SKM-1 (cell line): ENCODE data around the gene SLC39A13.

ENCODE experiments used
- DNase-seq: peaks from one replicate; lab custom pipeline; 2025; ENCODE audit not compliant: unreplicated experiment; lab: John Stamatoyannopoulos, UW

Gene SLC39A13

GRCh38 chr11:47426062-47426956 is 17.9 kb downstream of the SLC39A13 start, which contains the start of gene PSMC3:
Gene PSMC3, minus strand, starts transcription at chr11:47426439. Its CDS starts 160 bp downstream, at chr11:47426279.
- DNase-seq = peak; percentile 92

DNA sequence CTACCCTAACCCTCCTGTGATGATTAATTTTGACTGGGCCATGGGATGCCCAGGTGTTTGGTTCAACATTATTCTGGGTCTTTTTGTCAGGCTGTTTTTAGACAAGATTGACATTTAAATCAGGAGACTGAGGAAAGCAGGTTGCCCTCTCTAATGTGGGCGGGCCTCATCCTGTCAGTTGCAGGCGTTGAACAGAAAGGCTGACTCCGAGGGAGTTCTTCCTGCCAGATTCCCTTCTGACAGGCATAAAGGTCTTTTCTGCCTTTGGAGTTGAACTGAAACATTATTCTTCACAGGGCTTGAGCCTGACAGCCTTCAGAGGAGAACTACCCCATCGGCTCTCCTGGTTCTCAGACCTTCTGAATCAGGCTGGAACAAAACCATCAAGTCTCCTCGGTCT is 22.1 kb downstream of the SLC39A13 start:
- no peak for DNase-seq

- no peak for DNase-seq
Measured at GRCh38 chr11:47431356-47432083, 23.1 kb downstream of the SLC39A13 start.

- DNase-seq = no peak
Measured at GRCh38 chr11:47433157-47433556, 24.8 kb downstream of the SLC39A13 start.

GRCh38 chr11:47434011-47434786 is 25.8 kb downstream of the SLC39A13 start:
- no peak for DNase-seq

DNA sequence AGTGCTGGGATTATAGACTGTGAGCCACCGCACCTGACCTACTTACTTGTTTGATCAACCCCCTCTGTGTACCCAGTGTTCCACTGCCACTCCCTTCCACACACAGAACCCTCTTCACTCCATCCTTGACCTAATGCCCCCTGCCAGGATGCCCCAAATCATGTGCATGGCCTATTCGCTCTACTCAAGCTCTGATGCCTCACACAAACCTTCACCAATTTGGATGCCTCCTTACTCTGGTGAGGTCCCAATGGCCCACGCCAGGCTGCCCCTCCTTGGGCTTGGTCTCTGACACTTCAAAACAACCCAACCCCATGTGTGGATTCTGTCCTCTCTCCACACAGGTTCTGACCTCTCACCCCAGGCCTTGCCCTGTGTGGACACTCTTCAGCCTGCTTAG is 27.3 kb downstream of the SLC39A13 start:
- no peak for DNase-seq

DNA sequence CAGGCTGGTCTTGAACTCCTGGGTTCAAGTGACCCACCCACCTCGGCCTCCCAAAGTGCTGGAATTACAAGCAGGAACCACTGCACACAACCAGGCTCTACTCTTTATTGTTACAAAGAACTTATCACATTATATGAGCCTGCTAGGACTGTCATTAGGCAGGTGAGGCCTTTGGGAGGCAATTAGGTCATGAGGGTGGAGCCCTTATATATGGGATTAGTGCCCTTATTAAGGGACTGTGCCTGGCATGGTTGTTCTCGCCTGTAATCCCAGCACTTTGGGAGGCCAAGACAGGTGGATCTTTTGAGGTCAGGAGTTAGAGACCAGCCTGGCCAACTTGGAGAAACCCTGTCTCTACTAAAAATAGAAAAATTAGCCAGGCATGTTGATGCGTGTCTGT is 28.3 kb downstream of the SLC39A13 start:
- no peak for DNase-seq

- no peak for DNase-seq
Measured at GRCh38 chr11:47437218-47437745, 28.9 kb downstream of the SLC39A13 start.

DNA sequence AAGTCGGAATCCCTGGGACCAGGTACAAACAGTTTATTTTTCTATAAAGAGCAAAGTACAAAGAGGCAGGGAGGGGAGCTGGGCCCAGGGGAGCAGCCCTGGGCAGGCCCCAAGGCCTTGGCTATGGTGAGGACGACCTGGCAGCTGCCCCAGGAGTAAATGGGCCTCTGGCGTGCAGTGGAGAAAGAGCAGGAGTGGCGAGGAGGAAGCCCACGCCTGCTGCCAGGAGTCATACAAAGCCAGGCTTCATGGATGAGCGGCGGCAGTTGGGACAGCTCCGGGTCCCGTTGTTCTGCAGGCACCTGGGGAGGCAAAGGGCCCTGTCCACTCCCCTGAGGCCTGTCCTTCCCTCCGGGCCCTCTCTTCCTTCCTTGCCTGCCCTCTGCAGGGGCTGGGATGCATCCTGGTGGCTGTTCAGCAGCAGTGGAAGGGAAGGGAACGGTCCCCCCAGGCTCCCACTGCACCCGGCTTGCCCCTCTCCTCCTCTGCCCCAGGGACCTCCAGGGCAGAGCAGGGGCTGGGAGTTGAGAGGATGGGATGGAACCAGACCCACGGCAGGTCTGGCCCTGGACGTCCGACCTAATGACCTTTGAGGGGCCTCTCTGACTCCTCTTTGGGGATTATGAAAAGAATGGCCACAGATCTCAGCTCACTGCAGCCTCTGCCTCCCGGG is 29.5 kb downstream of the SLC39A13 start:
- DNase-seq = no peak

GRCh38 chr11:47438721-47439120 is 30.3 kb downstream of the SLC39A13 start:
- no peak for DNase-seq

DNA sequence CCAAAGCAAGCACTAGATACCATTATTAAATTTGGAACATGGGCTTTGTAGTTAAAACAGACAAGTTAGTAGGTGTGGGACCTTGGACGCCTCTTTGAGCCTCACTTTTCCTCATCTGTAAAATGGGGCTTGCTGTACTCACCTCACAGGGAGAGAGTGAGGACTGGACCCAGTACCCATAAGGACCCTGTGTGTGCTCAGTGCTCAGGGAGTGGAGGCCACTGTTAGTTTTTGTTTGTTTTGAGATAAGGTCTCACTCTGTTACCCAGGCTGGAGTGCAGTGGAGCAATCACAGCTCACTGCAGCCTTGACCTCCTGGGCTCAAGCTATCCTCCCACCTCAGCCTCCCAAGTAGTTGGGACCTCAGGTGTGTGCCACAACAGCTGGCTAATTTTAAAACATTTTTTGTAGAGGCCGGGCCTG is 31.7 kb downstream of the SLC39A13 start:
- DNase-seq = no peak

GRCh38 chr11:47441421-47441820 is 33.0 kb downstream of the SLC39A13 start:
- no peak for DNase-seq

- DNase-seq = no peak
Measured at GRCh38 chr11:47442514-47442913, 34.1 kb downstream of the SLC39A13 start.

GRCh38 chr11:47443028-47443700 is 34.8 kb downstream of the SLC39A13 start:
- DNase-seq = no peak

DNA sequence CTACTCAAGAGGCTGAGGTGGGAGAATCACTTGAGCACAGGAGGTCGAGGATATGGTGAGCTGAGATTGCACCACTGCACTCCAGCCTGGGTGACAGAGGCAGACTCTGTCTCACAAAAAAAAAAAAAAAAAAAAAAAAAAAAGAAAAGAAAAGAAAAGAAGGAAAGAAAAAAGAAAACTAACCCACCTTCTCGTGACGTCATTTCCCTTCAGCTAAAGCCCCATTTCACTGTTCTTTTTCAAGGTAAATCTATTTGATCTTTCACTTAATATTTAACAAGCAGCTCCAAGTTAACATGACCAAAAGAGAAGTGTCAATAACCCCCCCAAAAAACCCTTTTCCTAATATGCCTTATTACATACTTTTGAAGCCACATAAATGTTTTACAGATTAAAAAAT is 35.4 kb downstream of the SLC39A13 start:
- no peak for DNase-seq

GRCh38 chr11:47445840-47446239 is 37.5 kb downstream of the SLC39A13 start:
- DNase-seq = no peak

- DNase-seq = no peak
Measured at GRCh38 chr11:47446833-47447232, 38.4 kb downstream of the SLC39A13 start.

GRCh38 chr11:47447906-47448305 is 39.5 kb downstream of the SLC39A13 start:
- DNase-seq = no peak

DNA sequence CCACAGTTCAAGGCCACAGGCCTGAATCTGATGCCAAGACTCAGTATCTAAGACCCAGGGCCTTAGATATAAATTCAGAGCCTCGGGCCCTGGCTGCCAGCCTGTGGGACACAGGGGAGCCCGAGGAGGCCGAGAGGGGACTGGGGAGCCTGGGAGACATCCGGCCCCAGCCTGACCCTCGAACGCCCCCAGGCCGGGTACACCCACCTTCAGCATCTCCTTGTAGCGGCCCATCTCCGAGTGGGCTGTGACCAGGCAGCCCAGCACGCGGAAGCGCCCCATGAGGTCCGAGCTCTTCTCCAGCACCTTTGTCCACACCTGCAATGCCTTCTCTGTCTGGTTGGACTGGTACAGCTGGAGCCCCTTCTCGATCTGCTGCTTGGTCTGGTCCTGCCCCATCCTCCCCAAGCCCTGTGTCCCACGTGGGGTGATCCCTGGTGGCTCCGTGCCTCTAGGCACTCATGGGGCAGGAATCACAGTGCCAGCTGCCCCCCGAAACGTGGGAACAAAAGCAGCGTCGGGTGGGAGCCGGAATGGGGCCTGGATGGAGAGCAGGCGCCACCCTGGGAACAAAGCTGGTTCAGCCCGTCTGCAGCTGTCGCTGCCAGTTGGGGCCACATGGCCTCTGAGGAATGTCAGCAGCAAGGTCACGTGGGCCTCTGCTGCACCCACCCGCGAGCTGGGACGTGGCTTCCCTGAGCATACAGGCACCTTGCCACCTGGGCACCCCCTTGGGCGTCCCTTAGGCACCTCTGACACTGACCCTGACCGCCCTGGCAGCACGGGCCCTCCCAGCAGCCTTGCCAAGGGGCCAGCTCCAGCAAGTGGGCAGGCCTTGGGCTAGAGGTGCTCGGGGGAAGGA is 40.4 kb downstream of the SLC39A13 start, which contains the start of gene RAPSN:
Gene RAPSN (minus strand): TSS at position 571 of the 862 bp plus-strand sequence. CDS start 172 bp downstream, at position 399.
- no peak for DNase-seq
